ENCODE results near the gene TRAT1. TPM values are rescaled to one million over a fixed set of nuclear protein-coding genes. Genes with fewer than 3 reads are reported as not detected.

Gene TRAT1
- total RNA-seq, 1 donor from 2014 or later = not detected

DNA sequence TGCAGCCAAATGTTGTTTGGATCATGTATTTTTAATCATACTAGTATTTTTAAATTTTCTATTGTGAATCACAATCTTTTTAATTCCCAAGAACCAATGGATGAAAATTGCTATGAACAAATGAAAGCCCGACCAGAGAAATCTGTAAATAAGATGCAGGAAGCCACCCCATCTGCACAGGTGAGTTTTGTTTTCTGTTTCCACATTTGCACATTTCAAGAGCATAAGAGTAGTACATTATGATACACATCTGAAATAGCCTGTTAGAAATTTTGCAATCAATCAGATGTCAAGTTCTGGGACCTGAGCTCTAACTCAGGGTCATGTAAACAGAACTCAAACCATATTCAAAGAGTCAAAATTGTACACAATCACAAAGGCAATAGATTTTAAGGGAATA lies 26.5 kb downstream of the TRAT1 start:
- no peak for DNase-seq (ENCODE audit: low read depth)

DNA sequence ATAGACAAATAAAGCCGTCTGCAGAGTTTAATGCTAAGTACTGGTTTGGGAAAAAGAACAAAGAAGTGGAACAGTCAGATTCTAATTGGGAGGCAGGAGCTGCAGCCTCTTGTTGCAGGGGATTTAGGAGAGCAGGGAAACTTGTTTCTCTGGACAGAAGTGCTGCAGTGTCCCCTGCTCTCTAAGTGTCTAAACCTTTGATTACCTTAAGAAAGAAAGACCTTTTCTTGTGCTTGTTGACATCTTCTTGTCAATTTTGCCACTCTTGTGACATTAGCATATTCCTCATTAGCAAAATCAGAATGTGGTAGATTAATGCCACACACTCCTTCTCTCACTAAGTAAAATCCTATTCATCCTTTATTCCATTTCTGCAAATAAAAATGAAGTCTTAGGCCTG lies 38.8 kb downstream of the TRAT1 start:
- no peak for DNase-seq (ENCODE audit: low read depth)

DNA sequence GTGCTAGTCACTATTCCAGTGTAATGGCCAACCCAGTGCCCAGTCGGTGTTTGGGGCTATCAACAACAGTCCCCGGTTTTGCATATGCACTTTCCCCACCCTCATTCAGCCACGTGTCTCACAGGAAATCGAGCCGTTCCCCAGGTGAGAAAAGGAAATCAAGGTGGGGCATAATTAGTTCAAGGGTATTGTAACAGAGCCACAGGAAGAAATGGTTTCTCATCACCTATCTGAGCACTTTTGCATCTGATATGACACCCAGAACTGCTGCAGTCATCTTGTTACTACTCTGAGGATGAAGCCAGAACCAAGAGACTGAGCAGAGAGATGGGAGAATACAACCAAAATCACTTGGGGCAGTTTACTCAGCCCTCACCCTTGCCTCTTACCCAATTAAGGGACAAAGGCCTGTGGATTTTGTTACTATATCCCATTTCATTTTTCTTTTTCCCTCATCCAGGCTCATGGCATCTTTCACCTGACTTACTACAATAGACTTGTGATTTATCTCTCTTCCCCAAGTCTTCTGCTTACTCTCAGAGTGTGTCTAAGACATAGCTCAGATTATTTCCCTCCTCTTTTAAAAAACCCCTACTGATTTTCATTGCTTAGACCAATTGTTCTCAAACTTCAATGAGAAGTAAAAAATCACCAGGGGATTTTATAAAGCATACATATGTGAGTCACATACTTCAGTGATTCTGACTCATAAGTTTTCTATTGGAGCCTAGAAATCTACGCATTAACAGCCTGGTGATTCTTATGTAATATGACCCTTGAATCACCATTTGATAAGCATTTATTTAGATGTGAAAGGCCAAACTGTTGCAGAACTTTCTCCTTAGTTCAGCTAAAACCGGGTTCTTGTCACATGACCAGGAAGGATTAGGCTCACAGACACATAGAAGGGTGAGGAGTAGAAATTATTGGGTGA lies 40.5 kb downstream of the TRAT1 start:
- no peak for DNase-seq (ENCODE audit: low read depth)

DNA sequence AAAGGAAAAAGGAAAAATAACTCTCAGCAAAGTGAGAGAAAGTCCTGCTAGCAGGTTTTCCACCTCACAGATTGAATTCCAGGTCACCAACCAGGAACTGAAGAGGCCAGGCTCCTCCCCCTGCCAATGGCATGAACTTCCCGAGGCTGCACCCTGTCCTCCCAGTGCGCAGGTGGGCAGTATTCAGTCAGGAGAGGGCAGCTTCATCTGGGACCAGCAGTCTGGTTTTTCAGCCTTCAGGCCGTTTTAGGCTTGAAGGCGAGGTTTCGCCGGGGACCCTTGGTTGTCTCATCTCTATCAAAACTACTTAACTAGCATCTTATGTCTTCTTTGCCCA lies 41.2 kb downstream of the TRAT1 start:
- DNase-seq (ENCODE audit: low read depth) = no peak

DNA sequence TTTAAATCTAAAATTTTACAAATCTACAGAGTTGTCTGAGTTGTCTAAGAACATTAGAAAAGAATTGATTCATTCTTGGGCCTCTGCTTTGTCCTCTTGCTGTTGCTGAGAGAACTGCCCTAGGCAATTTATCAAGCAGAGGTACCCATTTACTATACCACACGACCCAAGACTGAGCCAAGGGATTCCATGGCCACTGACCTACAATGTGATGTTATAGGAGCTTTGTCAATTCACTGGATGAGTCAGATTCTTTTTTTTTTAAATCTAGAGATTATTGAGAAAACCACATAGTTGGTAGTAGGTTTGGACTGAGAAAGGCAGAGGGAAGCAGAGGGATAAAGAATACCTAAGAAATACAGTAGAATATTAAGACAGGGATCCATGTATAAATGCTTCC lies 55.3 kb downstream of the TRAT1 start:
- DNase-seq (ENCODE audit: low read depth) = no peak

DNA sequence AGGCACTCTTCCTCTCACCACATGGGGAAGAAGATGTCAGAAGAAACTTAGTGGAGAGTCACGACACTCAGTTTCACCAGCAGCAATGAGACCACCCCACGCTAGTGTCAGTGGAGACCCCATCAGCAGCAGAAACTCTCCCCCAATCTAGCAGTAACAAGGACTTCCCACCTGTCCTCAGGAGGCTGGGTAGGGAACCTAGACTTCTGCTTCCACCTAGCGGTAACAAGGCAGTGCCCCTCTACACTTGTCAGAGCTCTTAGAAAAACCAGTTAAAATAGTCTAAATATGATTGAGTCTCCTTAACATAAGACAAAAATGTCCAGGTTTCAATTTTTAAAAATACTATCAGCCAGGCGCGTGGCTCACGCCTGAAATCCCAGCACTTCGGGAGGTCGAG lies 57.3 kb downstream of the TRAT1 start:
- DNase-seq (ENCODE audit: low read depth) = no peak

DNA sequence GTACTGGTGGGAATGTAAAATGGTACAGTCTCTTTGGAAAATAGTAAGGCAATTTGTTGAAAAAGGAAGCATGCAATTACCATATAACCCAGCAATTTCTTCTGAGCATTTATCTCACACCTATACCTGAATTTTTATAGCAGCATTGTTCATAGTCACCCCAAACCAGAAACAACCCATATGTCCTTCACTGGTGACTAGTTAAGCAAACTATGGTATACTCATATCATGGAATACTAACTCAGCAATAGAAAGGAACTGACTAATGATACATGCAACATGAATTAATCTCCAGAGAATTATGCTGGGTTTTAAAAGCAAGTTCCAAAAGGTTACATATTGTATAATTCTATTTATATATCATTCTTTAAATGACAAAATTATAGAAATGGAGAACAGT lies 60.2 kb downstream of the TRAT1 start:
- DNase-seq (ENCODE audit: low read depth) = no peak

DNA sequence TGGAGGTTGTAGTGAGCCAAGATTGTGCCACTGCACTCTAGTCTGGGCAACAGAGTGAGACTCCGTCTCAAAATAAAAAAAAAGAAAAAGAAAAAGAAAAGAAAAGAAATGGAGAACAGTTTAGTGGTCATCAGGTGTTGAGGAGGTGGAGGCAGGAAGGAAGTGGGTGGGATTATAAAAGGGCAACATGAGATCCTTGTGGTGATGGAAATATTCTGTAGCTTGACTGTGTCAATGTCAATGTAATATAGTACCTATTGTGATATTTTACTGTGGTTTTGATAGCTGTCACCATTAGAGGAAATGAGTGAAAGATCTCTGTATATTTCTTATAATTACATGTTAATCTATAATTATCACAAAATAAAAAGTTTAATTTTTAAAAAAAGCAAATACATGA lies 60.8 kb downstream of the TRAT1 start:
- DNase-seq (ENCODE audit: low read depth) = no peak

DNA sequence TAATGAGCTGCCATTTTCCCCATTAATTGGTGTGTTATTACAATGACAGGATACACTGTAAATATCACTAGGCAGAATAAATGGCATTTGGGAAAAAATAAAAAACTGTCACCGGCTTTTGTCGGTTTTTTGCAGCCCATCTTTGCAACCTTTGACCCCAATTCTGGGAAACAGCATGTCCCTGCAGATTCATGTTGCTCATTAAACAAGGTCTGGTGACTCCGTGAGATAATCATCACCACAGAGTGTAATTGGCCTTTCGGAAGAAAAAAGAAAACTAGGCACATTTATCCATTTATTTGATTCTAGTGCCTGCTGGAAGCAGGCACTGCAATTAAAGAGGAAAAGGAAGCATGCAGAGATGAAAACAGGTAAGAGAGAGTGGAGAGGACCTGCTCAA lies 64.5 kb downstream of the TRAT1 start:
- DNase-seq (ENCODE audit: low read depth) = no peak

DNA sequence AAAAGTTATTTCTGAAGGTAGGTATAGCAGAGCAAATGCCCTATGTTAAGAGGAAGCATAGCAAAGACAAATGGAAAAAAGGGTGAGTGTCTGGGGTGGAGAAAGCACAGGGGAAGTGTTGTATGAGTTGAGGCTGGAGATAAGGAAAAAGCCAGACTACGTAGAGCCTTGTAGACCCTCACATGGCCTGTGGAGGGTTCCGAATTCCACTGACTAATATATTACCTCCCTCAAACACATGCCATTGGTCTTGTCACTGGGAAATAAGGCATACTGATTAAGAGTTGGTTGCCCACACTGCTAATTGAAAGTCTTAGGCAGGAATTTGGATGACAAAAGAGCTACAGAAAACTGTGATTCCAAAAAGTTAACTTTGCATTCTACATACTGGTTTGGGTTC lies 65.2 kb downstream of the TRAT1 start:
- DNase-seq (ENCODE audit: low read depth) = no peak

DNA sequence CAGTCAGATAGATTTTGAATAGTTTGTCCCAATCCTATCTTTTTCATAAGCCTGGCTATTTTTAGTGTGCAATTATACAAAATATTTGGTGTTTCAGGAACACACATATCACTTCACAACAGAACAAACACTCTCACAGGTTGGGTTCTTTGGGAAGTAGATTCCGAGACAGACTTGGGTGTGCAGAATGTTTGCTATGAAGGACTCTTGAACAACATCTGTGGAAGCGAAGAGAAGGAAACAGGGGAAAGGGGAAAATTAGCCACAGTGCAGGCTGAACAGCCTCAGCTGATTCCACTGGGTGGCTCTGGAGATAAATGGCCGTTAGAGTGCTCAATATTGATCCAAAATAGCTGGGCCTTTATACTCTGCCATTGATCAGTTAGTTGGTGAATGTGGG lies 69.2 kb downstream of the TRAT1 start:
- no peak for DNase-seq (ENCODE audit: low read depth)

DNA sequence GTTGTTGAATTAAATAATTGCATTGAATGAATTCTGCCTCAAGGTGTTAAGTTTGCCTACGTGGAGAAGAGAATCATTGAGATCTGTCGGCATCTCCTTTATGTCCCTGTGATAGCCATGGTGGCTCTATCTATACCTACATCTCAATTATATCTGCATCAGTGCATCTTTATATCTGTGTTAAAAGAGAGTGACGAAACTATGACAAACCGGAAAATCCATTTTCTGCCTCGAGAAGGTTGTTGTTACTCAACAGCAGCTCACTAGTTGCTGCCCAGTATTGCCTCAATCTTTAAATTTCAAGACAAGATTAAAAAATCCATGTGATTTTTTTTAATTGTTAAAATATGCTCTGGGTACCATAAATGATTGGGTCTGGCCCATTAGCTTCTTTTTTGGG lies 72.4 kb downstream of the TRAT1 start:
- no peak for DNase-seq (ENCODE audit: low read depth)

DNA sequence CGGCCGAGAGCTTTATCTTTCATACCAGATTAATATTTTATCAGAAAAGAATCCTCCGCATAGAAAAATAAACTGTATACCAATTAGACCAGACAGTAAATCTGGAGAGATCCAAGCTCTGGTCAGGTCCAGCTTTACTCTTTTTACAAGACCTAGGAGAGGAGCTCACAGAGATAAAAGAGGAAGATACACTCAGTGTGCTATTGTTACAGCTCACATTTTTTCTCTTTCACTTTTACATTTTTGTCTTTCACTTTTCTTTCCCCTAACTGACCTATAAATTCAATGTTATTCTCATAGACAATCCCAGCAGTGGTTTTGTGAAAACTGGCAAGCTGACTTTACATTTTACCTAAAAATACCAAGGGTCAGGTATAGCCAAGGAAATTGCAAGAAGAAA lies 75.3 kb downstream of the TRAT1 start:
- DNase-seq (ENCODE audit: low read depth) = no peak

DNA sequence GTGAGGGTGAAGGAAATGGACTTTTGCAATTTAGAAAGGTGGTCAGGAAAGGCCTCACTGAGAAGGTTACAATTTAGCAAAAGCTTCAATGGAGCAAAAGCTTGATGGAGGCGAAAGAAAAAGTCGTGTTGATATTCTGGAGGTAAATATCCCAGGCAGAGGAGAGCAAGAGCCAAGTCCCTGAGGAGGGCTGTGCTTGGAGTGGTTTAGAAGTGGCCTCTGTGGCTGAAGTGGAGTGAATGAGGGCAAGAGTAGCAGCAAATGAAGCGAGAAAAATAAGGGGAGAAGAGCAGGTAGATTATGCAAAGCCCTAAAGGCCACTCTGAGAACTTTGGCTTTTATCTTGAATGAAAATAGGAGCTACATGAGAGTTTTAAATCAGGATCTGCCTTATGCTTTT lies 76.9 kb downstream of the TRAT1 start:
- DNase-seq (ENCODE audit: low read depth) = no peak

Other genes with a start within 250 kb of the TRAT1 start
- 5.6 and 5.8 TPM in 2 replicates for gene CIP2A, start 233.3 kb upstream of the TRAT1 start, total RNA-seq
- 24.5 and 32.4 TPM in 2 replicates for gene DZIP3, start 233.1 kb upstream of the TRAT1 start, total RNA-seq
- not detected in 2 replicates for gene RETNLB, start 65.4 kb upstream of the TRAT1 start, total RNA-seq
- not detected in 2 replicates for gene GUCA1C, start 131.1 kb downstream of the TRAT1 start, total RNA-seq

Measured in myocyte (in vitro differentiated cells).